SK-N-SH treated with all-trans-retinoic acid at 6 μM for 48 hours (cell line): Measurements from ENCODE around the gene PLEKHG4B.

Experiments
- ARNTL ChIP-seq: fragments of 450-650 bp; formaldehyde crosslinking; IDR thresholded peaks from 2 replicates; pipeline ENCODE4 v1.5.0; 2020; ENCODE audit warnings: low read depth, mild to moderate bottlenecking, moderate library complexity, borderline replicate concordance
- ESRRG ChIP-seq: fragments of 250-450 bp; sonication (Bioruptor Pico); IDR thresholded peaks from 2 replicates; pipeline ENCODE4 v1.6.1; 2021; ENCODE audit warnings: mild to moderate bottlenecking
- ISL1 ChIP-seq: fragments of 250-450 bp; sonication (Bioruptor Pico); IDR thresholded peaks from 2 replicates; pipeline ENCODE4 v2.1.2; 2022; ENCODE audit warnings: mild to moderate bottlenecking, moderate library complexity
- OSR1 ChIP-seq: fragments of 250-450 bp; sonication (Bioruptor Pico); IDR thresholded peaks from 2 replicates; pipeline ENCODE4 v1.8.0; 2022; ENCODE audit warnings: moderate library complexity, mild to moderate bottlenecking, inconsistent platforms
- SNAI2 ChIP-seq: fragments of 250-450 bp; sonication (Bioruptor Pico); IDR thresholded peaks from 2 replicates; pipeline ENCODE4 v1.5.0; 2020; ENCODE audit warnings: mild to moderate bottlenecking, moderate library complexity
- TOX ChIP-seq: fragments of 250-450 bp; sonication (Bioruptor Pico); IDR thresholded peaks from 2 replicates; pipeline ENCODE4 v1.8.0; 2021; ENCODE audit warnings: mild to moderate bottlenecking, moderate library complexity, borderline replicate concordance
- ZC3H10 ChIP-seq: fragments of 250-450 bp; sonication (Bioruptor Pico); IDR thresholded peaks from 2 replicates; pipeline ENCODE4 v1.5.1; 2021; ENCODE audit warnings: mild to moderate bottlenecking, moderate library complexity
- TF ChIP-seq, protein P1 (sequence below): fragments of 250-450 bp; sonication (Bioruptor Pico); IDR thresholded peaks from 2 replicates; pipeline ENCODE4 v1.8.0; 2020; ENCODE audit warnings: mild to moderate bottlenecking, moderate library complexity, borderline replicate concordance
- TF ChIP-seq, protein P2 (sequence below): fragments of 250-450 bp; sonication (Bioruptor Pico); IDR thresholded peaks from 2 replicates; pipeline ENCODE4 v1.5.1; 2020; ENCODE audit warnings: low read depth, mild to moderate bottlenecking, moderate library complexity

DNA sequence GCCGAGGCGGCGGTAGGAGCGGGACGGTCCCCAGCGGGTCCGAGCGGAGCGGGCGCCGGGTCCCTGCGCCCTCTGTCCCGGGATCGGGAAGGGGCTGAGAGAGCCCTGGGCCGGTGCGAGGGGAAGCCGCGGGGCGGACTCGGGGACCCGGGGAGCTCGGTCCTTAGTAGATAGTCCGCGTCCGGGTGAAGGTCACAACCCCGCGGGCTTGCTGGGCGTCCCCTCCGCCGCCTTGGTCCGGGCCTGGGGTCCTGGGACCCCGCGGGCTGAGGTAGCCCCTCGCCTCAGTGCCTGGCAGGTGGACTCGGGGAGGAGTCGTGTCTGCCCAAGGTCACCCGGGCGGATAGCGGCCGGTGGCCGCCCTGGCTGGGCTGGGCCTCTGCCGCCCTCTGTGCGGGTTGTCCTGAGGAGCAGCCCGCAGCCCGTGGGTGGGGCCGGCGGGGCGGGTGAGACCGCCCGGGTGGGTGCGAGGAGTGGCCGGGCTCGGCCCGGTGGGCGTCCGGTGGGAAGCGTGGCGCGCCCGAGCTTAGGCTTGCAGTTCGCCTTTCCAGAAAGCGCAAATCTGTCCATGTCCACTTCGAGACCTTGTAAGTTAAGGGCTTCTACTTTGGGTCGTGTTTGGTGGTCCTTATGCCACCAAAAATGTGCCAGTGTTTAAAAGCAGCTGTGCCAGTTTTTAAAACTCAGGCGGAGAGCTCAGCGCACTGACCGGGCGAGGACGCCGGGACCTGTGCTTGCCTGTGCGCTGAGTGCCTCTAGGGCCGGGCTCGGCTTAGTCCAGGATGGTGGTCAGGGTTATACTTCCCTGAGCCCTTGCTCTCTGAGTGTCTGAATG, 126.7 kb downstream of the PLEKHG4B start:
- TF ChIP-seq, protein P1, sequence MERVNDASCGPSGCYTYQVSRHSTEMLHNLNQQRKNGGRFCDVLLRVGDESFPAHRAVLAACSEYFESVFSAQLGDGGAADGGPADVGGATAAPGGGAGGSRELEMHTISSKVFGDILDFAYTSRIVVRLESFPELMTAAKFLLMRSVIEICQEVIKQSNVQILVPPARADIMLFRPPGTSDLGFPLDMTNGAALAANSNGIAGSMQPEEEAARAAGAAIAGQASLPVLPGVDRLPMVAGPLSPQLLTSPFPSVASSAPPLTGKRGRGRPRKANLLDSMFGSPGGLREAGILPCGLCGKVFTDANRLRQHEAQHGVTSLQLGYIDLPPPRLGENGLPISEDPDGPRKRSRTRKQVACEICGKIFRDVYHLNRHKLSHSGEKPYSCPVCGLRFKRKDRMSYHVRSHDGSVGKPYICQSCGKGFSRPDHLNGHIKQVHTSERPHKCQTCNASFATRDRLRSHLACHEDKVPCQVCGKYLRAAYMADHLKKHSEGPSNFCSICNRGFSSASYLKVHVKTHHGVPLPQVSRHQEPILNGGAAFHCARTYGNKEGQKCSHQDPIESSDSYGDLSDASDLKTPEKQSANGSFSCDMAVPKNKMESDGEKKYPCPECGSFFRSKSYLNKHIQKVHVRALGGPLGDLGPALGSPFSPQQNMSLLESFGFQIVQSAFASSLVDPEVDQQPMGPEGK (CRISPR knock-in tag) = no peak
- no peak for TF ChIP-seq OSR1 (CRISPR knock-in tag)
- TF ChIP-seq ISL1 = no peak
- no peak for TF ChIP-seq ARNTL (CRISPR knock-in tag)
- TF ChIP-seq ESRRG (CRISPR knock-in tag) = no peak
- no peak for TF ChIP-seq TOX (CRISPR knock-in tag)
- no peak for TF ChIP-seq SNAI2 (CRISPR knock-in tag)
- TF ChIP-seq, protein P2, sequence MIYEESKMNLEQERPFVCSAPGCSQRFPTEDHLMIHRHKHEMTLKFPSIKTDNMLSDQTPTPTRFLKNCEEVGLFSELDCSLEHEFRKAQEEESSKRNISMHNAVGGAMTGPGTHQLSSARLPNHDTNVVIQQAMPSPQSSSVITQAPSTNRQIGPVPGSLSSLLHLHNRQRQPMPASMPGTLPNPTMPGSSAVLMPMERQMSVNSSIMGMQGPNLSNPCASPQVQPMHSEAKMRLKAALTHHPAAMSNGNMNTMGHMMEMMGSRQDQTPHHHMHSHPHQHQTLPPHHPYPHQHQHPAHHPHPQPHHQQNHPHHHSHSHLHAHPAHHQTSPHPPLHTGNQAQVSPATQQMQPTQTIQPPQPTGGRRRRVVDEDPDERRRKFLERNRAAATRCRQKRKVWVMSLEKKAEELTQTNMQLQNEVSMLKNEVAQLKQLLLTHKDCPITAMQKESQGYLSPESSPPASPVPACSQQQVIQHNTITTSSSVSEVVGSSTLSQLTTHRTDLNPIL (CRISPR knock-in tag) = no peak
- TF ChIP-seq ZC3H10 (CRISPR knock-in tag) = no peak
